ENCODE results near the gene BAZ2B. TPM values are rescaled to one million over a fixed set of nuclear protein-coding genes. Genes with fewer than 3 reads are reported as not detected.

The BAZ2B gene
- polyA plus RNA-seq, 1 of the 3 experiments (the other 2 are of a cell fraction): 10.2 TPM

DNA sequence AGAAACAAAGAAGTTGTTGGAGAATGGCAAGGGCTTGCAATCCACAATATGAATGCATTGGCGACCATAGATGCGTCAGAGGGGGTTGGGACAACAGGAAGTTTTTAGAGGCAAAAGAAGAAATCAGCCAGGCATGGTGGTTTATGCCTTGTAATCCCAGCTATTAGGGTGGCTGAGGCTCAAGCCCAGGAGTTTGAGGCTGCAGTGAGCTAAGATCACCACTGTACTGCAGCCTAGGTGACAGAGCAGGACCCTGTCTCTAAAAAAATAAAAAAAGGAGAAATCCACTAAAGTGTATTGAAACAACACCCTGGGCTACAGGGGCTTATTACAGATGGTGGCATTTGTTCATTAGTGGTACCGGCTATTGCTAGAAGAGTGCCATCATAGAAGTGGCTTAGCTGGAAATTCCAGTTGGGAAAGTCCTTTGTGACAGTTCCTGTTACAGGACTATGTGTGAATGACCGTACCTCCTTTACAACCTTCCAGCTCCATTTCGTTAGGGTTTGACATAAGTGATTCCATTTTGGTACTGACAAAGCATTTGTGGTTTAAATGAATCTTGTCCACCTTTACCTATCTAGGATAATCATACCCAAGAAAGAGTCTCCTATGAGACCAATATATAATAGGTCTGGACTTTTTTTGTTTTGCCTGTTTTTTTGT lies 319.2 kb downstream of the BAZ2B start:
- ChIA-PET POLR2A (no interaction called here), CTCF (interaction anchor here (1.2 kb wide), 1 partner anchor 17 kb away, joined by 3 read pairs; no protein-coding TSS in a partner anchor)

More for the DNA sequence above, 319.2 kb downstream of the BAZ2B start:
- WGBS (ENCODE audit: low lambda C conversion rate): 91% methylated on average over 5 of the region's 5 CpGs
- no peaks in the 10 kb centered on the region for H3K9me2 ChIP-seq
- H3F3A ChIP-seq (replicated peaks; ENCODE audit: insufficient read depth): no peaks in the 10 kb centered on the region
- no peak overlapping the region for H3K27ac ChIP-seq (ENCODE audit: low read depth in 2 of 2, low read length in 1 of 2)
- H3K79me2 ChIP-seq (ENCODE audit: insufficient read depth): no peaks in the 10 kb centered on the region
- H3K36me3 ChIP-seq (replicated peaks in 1 of 2; ENCODE audit: control insufficient read depth in 1 of 2, insufficient read depth in 2 of 2, low read length in 1 of 2): no peaks in the 10 kb centered on the region
- DNase-seq: no peak
- H3K9ac ChIP-seq: no peak overlapping the region
- TF ChIP-seq SIN3A (IDR thresholded peaks at IDR 0.05; ENCODE audit: borderline replicate concordance, low read depth, low read length) (no peak), JUND (IDR thresholded peaks at IDR 0.05) (no peak), FOSL2 (IDR thresholded peaks at IDR 0.05; ENCODE audit: borderline replicate concordance, low read depth) (no peak), CTCF (IDR thresholded peaks at IDR 0.05) (no peak), NRF1 (IDR thresholded peaks at IDR 0.05; ENCODE audit: low read depth, low read length) (no peak), TAF1 (IDR thresholded peaks at IDR 0.05; ENCODE audit: borderline replicate concordance, low read depth, low read length) (no peak), FOXM1 (IDR thresholded peaks at IDR 0.05; ENCODE audit: low read depth) (no peak), USF2 (IDR thresholded peaks at IDR 0.05; ENCODE audit: borderline replicate concordance, low read depth, low read length) (no peak), PBX3 (IDR thresholded peaks at IDR 0.05) (no peak), RFX5 (IDR thresholded peaks at IDR 0.05; ENCODE audit: low read length) (no peak), ELF1 (IDR thresholded peaks at IDR 0.05) (no peak)
- TF ChIP-seq, protein P1, sequence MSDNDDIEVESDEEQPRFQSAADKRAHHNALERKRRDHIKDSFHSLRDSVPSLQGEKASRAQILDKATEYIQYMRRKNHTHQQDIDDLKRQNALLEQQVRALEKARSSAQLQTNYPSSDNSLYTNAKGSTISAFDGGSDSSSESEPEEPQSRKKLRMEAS (IDR thresholded peaks at IDR 0.05; ENCODE audit: low read depth): no peak
- TF ChIP-seq, protein P2, sequence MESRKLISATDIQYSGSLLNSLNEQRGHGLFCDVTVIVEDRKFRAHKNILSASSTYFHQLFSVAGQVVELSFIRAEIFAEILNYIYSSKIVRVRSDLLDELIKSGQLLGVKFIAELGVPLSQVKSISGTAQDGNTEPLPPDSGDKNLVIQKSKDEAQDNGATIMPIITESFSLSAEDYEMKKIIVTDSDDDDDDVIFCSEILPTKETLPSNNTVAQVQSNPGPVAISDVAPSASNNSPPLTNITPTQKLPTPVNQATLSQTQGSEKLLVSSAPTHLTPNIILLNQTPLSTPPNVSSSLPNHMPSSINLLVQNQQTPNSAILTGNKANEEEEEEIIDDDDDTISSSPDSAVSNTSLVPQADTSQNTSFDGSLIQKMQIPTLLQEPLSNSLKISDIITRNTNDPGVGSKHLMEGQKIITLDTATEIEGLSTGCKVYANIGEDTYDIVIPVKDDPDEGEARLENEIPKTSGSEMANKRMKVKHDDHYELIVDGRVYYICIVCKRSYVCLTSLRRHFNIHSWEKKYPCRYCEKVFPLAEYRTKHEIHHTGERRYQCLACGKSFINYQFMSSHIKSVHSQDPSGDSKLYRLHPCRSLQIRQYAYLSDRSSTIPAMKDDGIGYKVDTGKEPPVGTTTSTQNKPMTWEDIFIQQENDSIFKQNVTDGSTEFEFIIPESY (IDR thresholded peaks at IDR 0.05; ENCODE audit: borderline replicate concordance, low read depth): no peak
- no peak overlapping the region for H3K4me2 ChIP-seq
- no peaks in the 10 kb centered on the region for H4K20me1 ChIP-seq (ENCODE audit: insufficient read depth)
- H3K27me3 ChIP-seq (ENCODE audit: insufficient read depth): no peaks in the 10 kb centered on the region
- no peaks in the 10 kb centered on the region for H3K4me1 ChIP-seq (ENCODE audit: control insufficient read depth in 1 of 2, insufficient read depth in 2 of 2, low read depth in 1 of 2, low read length in 1 of 2)
- H3K9me3 ChIP-seq: no peaks in the 10 kb centered on the region
- no peak overlapping the region for H3K4me3 ChIP-seq (ENCODE audit: low read depth in 2 of 2, low read length in 1 of 2)
- no peak overlapping the region for H2AFZ ChIP-seq (ENCODE audit: low read depth)
